Hepatocyte (in vitro differentiated cells): ENCODE data around the gene TBC1D4. TPM values are rescaled to one million over a fixed set of nuclear protein-coding genes. Genes with fewer than 3 reads are reported as not detected.

Experiments used
- DNase-seq: peaks from one replicate; pipeline ENCODE4 v3.0.0-alpha.2; 2016; ENCODE audit warnings: low spot score
- H2AFZ ChIP-seq: fragments of 200-600 bp; sonication (generic); 2 replicates; pipeline ENCODE4 v1.6.0; 2016; ENCODE audit warnings: antibody characterized with exemption, mild to moderate bottlenecking
- H3K27ac ChIP-seq: fragments of 200-600 bp; sonication (generic); 2 replicates; pipeline ENCODE4 v1.5.1; 2016; ENCODE audit warnings: mild to moderate bottlenecking
- H3K27me3 ChIP-seq: fragments of 200-600 bp; sonication (generic); 2 replicates; pipeline ENCODE4 v1.6.1; 2016
- H3K36me3 ChIP-seq: fragments of 200-600 bp; sonication (generic); replicated peaks from 2 replicates; pipeline ENCODE4 v1.5.1; 2016; ENCODE audit warnings: low read depth; ENCODE audit not compliant: insufficient read depth
- H3K4me1 ChIP-seq: fragments of 200-600 bp; sonication (generic); 2 replicates; pipeline ENCODE4 v1.5.1; 2016; ENCODE audit warnings: mild to moderate bottlenecking, moderate library complexity; ENCODE audit not compliant: insufficient read depth
- H3K4me2 ChIP-seq: fragments of 200-600 bp; sonication (generic); 2 replicates; pipeline ENCODE4 v1.6.0; 2016
- H3K4me3 ChIP-seq: fragments of 200-600 bp; sonication (generic); 2 replicates; pipeline ENCODE4 v1.5.1; 2016; ENCODE audit warnings: mild to moderate bottlenecking
- H3K79me2 ChIP-seq: fragments of 200-600 bp; sonication (generic); 2 replicates; pipeline ENCODE4 v1.6.0; 2017; ENCODE audit warnings: mild to moderate bottlenecking
- H3K9me2 ChIP-seq: fragments of 200-600 bp; sonication (generic); replicated peaks from 2 replicates; pipeline ENCODE4 v1.6.0; 2017; ENCODE audit warnings: mild to moderate bottlenecking; ENCODE audit not compliant: insufficient read depth
- H3K9me3 ChIP-seq: fragments of 200-600 bp; sonication (generic); 2 replicates; pipeline ENCODE4 v1.5.1; 2016; ENCODE audit warnings: low read depth, mild to moderate bottlenecking
- H4K20me1 ChIP-seq: fragments of 200-600 bp; sonication (generic); 2 replicates; pipeline ENCODE4 v1.6.0; 2016; ENCODE audit warnings: mild to moderate bottlenecking; ENCODE audit not compliant: insufficient read depth, poor library complexity, severe bottlenecking
- EZH2 ChIP-seq: fragments of 200-600 bp; sonication (generic); IDR thresholded peaks from 2 replicates; pipeline ENCODE4 v1.6.1; 2016; ENCODE audit warnings: antibody characterized with exemption, mild to moderate bottlenecking, borderline replicate concordance
- EZH2phosphoT487 ChIP-seq: fragments of 200-600 bp; sonication (generic); IDR thresholded peaks from one replicate; pipeline ENCODE4 v1.6.1; 2018; ENCODE audit warnings: antibody characterized with exemption, mild to moderate bottlenecking, low read depth, moderate library complexity; ENCODE audit not compliant: unreplicated experiment, severe bottlenecking
- WGBS: methylation state at CpG from one replicate; pipeline ENCODE4 v1.1.6; 2016; ENCODE audit warnings: low lambda C conversion rate; ENCODE audit errors: missing lambda C conversion rate; 5-methylcytosine and 5-hydroxymethylcytosine counted together
- polyA plus RNA-seq: library from polyadenylated mRNA; unstranded; fragments of >200 nt; fragmentation: Nextera tagmentation; extraction: Ambion mirVana; gene quantifications from 2 replicates; pipeline ENCODE4 v1.2.1, GENCODE V29; 2016
- total RNA-seq: library from RNA; depleted of rRNA; stranded (reverse); fragments of >200 nt; gene quantifications from 2 replicates; pipeline ENCODE4 v1.2.3, GENCODE V29; 2014
- TF ChIP-seq, protein P1 (sequence below): fragments of 200-600 bp; sonication (generic); IDR thresholded peaks from 2 replicates; pipeline ENCODE4 v1.5.1; 2016; ENCODE audit warnings: antibody characterized with exemption, mild to moderate bottlenecking; ENCODE audit not compliant: poor library complexity

TBC1D4 gene
- total and polyA plus RNA-seq, 2 experiments from 2014 or later = 7.6 to 17.1 TPM

DNA sequence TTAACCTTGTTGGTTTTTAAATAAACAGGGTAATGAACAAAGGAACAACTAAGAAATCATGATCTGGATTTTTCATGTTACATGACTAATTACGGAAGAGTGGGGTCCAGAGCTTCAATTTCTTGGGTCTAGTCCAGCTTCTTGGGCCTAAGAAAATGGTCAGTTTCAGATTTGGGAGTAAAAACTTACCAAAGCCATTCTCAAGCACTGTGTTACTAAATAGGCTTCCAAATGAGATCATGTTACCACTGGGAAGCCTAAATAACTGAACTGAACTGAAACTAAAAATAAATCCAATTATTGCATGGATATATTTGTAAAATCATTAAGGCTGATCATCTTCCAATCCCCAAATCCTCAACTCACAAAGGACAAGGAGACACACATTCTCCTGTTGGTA lies 13.9 kb downstream of the TBC1D4 start:
- Histone ChIP-seq H3K4me2 (no peak overlapping the region), H3K4me1 (no peaks in the 10 kb centered on the region), H4K20me1 (no peaks in the 10 kb centered on the region), H3K27me3 (no peaks in the 10 kb centered on the region), H3K36me3 (no peaks in the 10 kb centered on the region), H3K79me2 (peaks cover 41% of the 10 kb centered on the region), H3K9me3 (no peaks in the 10 kb centered on the region), H3K9me2 (no peaks in the 10 kb centered on the region), H2AFZ (no peak overlapping the region), H3K27ac (no peak overlapping the region), H3K4me3 (no peak overlapping the region)
- 95% methylated on average over 1 of the region's 1 CpG for WGBS
- DNase-seq = no peak
- TF ChIP-seq, protein P1, sequence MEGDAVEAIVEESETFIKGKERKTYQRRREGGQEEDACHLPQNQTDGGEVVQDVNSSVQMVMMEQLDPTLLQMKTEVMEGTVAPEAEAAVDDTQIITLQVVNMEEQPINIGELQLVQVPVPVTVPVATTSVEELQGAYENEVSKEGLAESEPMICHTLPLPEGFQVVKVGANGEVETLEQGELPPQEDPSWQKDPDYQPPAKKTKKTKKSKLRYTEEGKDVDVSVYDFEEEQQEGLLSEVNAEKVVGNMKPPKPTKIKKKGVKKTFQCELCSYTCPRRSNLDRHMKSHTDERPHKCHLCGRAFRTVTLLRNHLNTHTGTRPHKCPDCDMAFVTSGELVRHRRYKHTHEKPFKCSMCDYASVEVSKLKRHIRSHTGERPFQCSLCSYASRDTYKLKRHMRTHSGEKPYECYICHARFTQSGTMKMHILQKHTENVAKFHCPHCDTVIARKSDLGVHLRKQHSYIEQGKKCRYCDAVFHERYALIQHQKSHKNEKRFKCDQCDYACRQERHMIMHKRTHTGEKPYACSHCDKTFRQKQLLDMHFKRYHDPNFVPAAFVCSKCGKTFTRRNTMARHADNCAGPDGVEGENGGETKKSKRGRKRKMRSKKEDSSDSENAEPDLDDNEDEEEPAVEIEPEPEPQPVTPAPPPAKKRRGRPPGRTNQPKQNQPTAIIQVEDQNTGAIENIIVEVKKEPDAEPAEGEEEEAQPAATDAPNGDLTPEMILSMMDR = no peak
- no peak for TF ChIP-seq EZH2
- no peak for TF ChIP-seq EZH2phosphoT487

DNA sequence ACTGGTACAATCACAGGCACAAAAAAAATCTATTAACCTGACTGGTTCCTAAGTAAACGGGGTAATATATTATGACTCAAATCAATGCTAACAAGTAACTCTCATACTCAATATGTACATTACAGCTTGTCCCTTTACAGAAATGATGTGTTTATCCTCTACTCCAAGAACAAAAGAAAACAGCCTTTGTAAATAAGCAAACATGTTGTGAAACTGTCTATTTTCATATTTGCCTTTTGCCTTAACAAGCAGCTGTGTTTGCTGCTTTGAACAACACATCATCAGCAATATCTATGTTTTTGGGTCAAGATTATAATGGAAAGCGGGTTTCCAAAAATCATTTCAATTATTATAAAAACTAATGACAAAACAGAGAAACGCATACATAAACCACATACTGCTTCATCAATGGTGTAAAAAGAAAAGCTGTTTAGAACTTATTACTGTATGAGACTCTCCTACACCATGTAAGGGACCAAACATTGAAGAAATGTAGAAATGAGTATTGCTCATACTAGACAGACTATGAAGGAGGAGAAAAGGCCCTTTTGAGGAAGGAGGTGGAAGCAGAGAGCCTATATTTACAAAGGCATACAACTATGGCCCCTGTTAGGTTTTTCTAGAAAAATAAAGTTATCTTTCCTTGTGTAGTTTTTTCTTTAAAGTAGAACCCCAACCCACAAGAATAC lies 14.8 kb downstream of the TBC1D4 start:
- Histone ChIP-seq H4K20me1 (no peaks in the 10 kb centered on the region), H3K9me2 (no peaks in the 10 kb centered on the region), H3K9me3 (no peaks in the 10 kb centered on the region), H3K27me3 (no peaks in the 10 kb centered on the region), H3K79me2 (peaks cover 38% of the 10 kb centered on the region), H3K36me3 (no peaks in the 10 kb centered on the region), H3K27ac (no peak overlapping the region), H3K4me2 (no peak overlapping the region), H3K4me3 (no peak overlapping the region), H3K4me1 (no peaks in the 10 kb centered on the region), H2AFZ (no peak overlapping the region)
- TF ChIP-seq EZH2 = no peak
- no peak for TF ChIP-seq EZH2phosphoT487
- TF ChIP-seq, protein P1 = no peak
- no peak for DNase-seq
- WGBS = 96% methylated on average over 3 of the region's 3 CpGs

- H3K9me3 ChIP-seq = no peaks in the 10 kb centered on the region
- DNase-seq = no peak
- no peaks in the 10 kb centered on the region for H3K27me3 ChIP-seq
- H3K9me2 ChIP-seq = no peaks in the 10 kb centered on the region
- H4K20me1 ChIP-seq = no peaks in the 10 kb centered on the region
- no peak overlapping the region for H2AFZ ChIP-seq
- peaks cover 28% of the 10 kb centered on the region for H3K79me2 ChIP-seq
- TF ChIP-seq, protein P1 = no peak
- TF ChIP-seq EZH2 (no peak), EZH2phosphoT487 (no peak)
- no peak overlapping the region for H3K27ac ChIP-seq
- no peaks in the 10 kb centered on the region for H3K4me1 ChIP-seq
- WGBS = 96% methylated on average over 1 of the region's 1 CpG
- no peak overlapping the region for H3K4me2 ChIP-seq
- no peak overlapping the region for H3K4me3 ChIP-seq
- H3K36me3 ChIP-seq = no peaks in the 10 kb centered on the region
Observed at GRCh38 chr13:75465236-75465635, 16.7 kb downstream of the TBC1D4 start.

DNA sequence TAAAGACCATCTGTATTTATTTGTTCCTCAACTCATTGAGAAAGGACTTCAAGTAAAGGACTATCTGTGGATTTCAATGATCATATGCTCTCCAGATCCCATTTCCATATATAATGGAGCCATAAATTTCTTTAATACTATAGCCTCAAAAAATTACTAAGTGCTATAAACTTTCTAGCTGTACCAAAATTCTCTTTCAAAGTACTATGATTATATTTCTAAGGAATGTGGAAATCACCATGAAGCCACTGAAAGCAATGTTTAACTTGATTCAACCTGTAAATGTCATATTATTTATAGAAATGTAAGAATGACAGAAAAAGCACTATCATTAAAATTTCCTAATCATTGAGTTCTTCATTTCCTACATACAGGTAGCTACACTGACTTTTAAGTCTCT lies 20.7 kb downstream of the TBC1D4 start:
- TF ChIP-seq EZH2phosphoT487 = no peak
- TF ChIP-seq EZH2 = no peak
- TF ChIP-seq, protein P1 = no peak
- Histone ChIP-seq H4K20me1 (no peaks in the 10 kb centered on the region), H3K27ac (no peak overlapping the region), H3K9me3 (no peaks in the 10 kb centered on the region), H3K4me1 (no peaks in the 10 kb centered on the region), H2AFZ (no peak overlapping the region), H3K27me3 (no peaks in the 10 kb centered on the region), H3K36me3 (no peaks in the 10 kb centered on the region), H3K79me2 (peaks cover 11% of the 10 kb centered on the region), H3K4me3 (no peak overlapping the region), H3K9me2 (no peaks in the 10 kb centered on the region), H3K4me2 (no peak overlapping the region)
- no peak for DNase-seq
